HCT116 (cell line): ENCODE results near the gene MYO1F. TPM values are rescaled to one million over a fixed set of nuclear protein-coding genes. Genes with fewer than 3 reads are reported as not detected.

Source experiments
- ATAC-seq: fragments of 200-7000 bp; cut with Tn5 transposase; 2 replicates; pipeline ENCODE4 v1.9.1; 2020; ENCODE audit warnings: mild to moderate bottlenecking, moderate library complexity
- BruUV-seq: library from RNA; stranded (reverse); fragments of 400-500 nt; replicated peaks from 2 replicates; lab custom pipeline; 2021; lab: Mats Ljungman, UMichigan
- CTCF ChIA-PET: fragments of 300-600 bp; sonication (Branson Sonifier 250); formaldehyde crosslinking; loops from one replicate; lab custom pipeline; 2021; ENCODE audit warnings: antibody characterized with exemption; lab: Charles Lee
- POLR2A ChIA-PET: fragments of 300-600, 350-600 bp; sonication (Branson Sonifier 250); formaldehyde crosslinking; loops from one replicate; lab custom pipeline; 2021; ENCODE audit warnings: antibody characterized with exemption; lab: Charles Lee
- RAD21 ChIA-PET, 2 experiments: fragments of 300-600 bp; sonication (Branson Sonifier 250); formaldehyde crosslinking; loops; one replicate each; lab custom pipeline; 2023; ENCODE audit warnings: low total read pairs in 2 of 2; ENCODE audit not compliant: uncharacterized antibody in 2 of 2, unreplicated experiment in 2 of 2, low non-redundant PET in 1 of 2; lab: Charles Lee
- DNase-seq: peaks from one replicate; pipeline ENCODE4 v3.0.0-alpha.2; 2010; ENCODE audit warnings: low read depth, low spot score
- H2AFZ ChIP-seq: fragments of 200-600 bp; shearing (Covaris generic), sonication (generic); 2 replicates; pipeline ENCODE4 v1.6.1; 2017; ENCODE audit warnings: low read depth, mixed run types, mixed read lengths, antibody characterized with exemption, low read length; ENCODE audit not compliant: poor library complexity, severe bottlenecking
- H3K27ac ChIP-seq: 2 replicates; pipeline ENCODE4 v1.5.1; 2012; ENCODE audit warnings: low read depth, low read length
- H3K27me3 ChIP-seq: fragments of 200-600 bp; sonication (generic); 2 replicates; pipeline ENCODE4 v1.6.1; 2016; ENCODE audit warnings: mixed run types, low read length, mixed read lengths; ENCODE audit not compliant: insufficient read depth
- H3K36me3 ChIP-seq, 2 experiments: fragments of 200-500 bp in 1 of 2; fragments of 200-600 bp in 1 of 2; sonication (Bioruptor generic) in 1 of 2; sonication (generic) in 1 of 2; 2 replicates each; pipeline versions ENCODE4 v1.5.1 to v1.6.1; 2014 to 2016; ENCODE audit warnings: low read length in 2 of 2, inconsistent platforms in 1 of 2, mixed read lengths in 1 of 2, mixed run types in 1 of 2; ENCODE audit not compliant: insufficient read depth in 2 of 2, control insufficient read depth in 1 of 2
- H3K4me1 ChIP-seq, 2 experiments: fragments of 200-600 bp in 1 of 2; sonication (generic) in 1 of 2; 2 replicates each; pipeline versions ENCODE4 v1.5.1 to v1.6.1; 2012 to 2017; ENCODE audit warnings: low read length in 2 of 2, inconsistent platforms in 1 of 2, mild to moderate bottlenecking in 1 of 2, mixed read lengths in 1 of 2, mixed run types in 1 of 2, moderate library complexity in 1 of 2; ENCODE audit not compliant: insufficient read depth in 2 of 2, control insufficient read depth in 1 of 2
- H3K4me2 ChIP-seq: fragments of 200-600 bp; sonication (generic); 2 replicates; pipeline ENCODE4 v1.6.1; 2017; ENCODE audit warnings: mixed run types, low read length, mixed read lengths
- H3K4me3 ChIP-seq, 2 experiments: fragments of 200-600 bp in 1 of 2; sonication (generic) in 1 of 2; replicated peaks in 1 of 2; 2 replicates each; pipeline ENCODE4 v1.5.1; 2011 to 2016; ENCODE audit warnings: low read length in 2 of 2, control low read depth in 1 of 2, low read depth in 1 of 2, mild to moderate bottlenecking in 1 of 2, mixed read lengths in 1 of 2, mixed run types in 1 of 2
- H3K79me2 ChIP-seq: fragments of 200-600 bp; sonication (generic); 2 replicates; pipeline ENCODE4 v1.6.1; 2017; ENCODE audit warnings: mild to moderate bottlenecking, mixed run types, low read length, moderate library complexity, mixed read lengths; ENCODE audit not compliant: insufficient read depth
- H3K9ac ChIP-seq: fragments of 200-600 bp; sonication (generic); 2 replicates; pipeline ENCODE4 v1.6.1; 2016; ENCODE audit warnings: low read length, mixed read lengths
- H3K9me2 ChIP-seq: fragments of 200-600 bp; sonication (generic), shearing (Covaris generic); 2 replicates; pipeline ENCODE4 v1.6.1; 2017; ENCODE audit warnings: mixed run types, mild to moderate bottlenecking, moderate library complexity; ENCODE audit not compliant: insufficient read depth
- H3K9me3 ChIP-seq, 2 experiments: fragments of 200-500 bp in 1 of 2; fragments of 200-600 bp in 1 of 2; sonication (Bioruptor generic) in 1 of 2; sonication (generic) in 1 of 2; 2 replicates each; pipeline ENCODE4 v1.6.1; 2014 to 2017; ENCODE audit warnings: low read length in 2 of 2, mixed read lengths in 2 of 2, inconsistent platforms in 1 of 2, low read depth in 1 of 2, mild to moderate bottlenecking in 1 of 2, mixed run types in 1 of 2, moderate library complexity in 1 of 2; ENCODE audit not compliant: control insufficient read depth in 1 of 2, insufficient read depth in 1 of 2
- H4K20me1 ChIP-seq: fragments of 200-600 bp; sonication (generic), shearing (Covaris generic); 2 replicates; pipeline ENCODE4 v1.6.1; 2017; ENCODE audit warnings: mixed run types, mild to moderate bottlenecking, moderate library complexity; ENCODE audit not compliant: insufficient read depth
- CTCF ChIP-seq, 3 experiments: fragments of 200-600 bp in 1 of 3; sonication (generic) in 1 of 3; IDR thresholded peaks in 2 of 3; conservative IDR thresholded peaks in 1 of 3; 2 replicates each; pipeline ENCODE4 v1.5.1; 2012 to 2017; ENCODE audit warnings: low read depth in 2 of 3, low read length in 2 of 3, antibody characterized with exemption in 1 of 3, borderline replicate concordance in 1 of 3, control low read depth in 1 of 3, mild to moderate bottlenecking in 1 of 3, mixed read lengths in 1 of 3, mixed run types in 1 of 3, moderate library complexity in 1 of 3; ENCODE audit not compliant: insufficient read depth in 1 of 3
- JUND ChIP-seq: IDR thresholded peaks from 2 replicates; pipeline ENCODE4 v1.6.1; 2012
- REST ChIP-seq: IDR thresholded peaks from 2 replicates; pipeline ENCODE4 v1.6.1; 2012; ENCODE audit warnings: low read depth
- ZFX ChIP-seq: fragments of 450-650 bp; IDR thresholded peaks from 2 replicates; pipeline ENCODE4 v1.6.1; 2017
- intact Hi-C: fragments of 100-400 bp; cut with micrococcal nuclease; formaldehyde crosslinking; loops from 2 replicates; pipeline ENCODE4 v1.10.0; 2022
- total RNA-seq: library from RNA; stranded (reverse); gene quantifications from one replicate; pipeline ENCODE4 v1.2.1, GENCODE V29; 2021; ENCODE audit not compliant: unreplicated experiment

MYO1F gene
- total RNA-seq, 1 experiment from 2014 or later, result 0.39 TPM

DNA sequence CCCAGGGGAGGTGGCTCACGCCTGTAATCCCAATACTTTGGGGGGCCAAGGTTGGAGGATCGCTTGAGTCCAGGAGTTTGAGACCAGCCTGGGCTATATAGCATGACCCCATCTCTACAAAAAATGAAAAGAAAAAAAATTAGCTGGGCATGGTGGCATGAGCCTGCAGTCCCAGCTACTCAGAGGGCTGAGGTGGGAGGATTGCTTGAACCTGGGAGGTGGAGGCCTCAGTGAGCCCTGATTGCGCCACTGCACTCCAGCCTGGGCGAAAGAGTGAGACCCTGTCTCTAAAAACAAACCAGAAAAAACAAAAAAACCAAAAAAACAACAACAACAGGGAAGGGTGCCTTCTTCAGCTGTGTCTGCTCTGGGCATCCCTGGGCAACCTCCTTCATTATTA lies 499 bp upstream of the MYO1F start:
- H3K9me3 ChIP-seq, result no peaks in the 10 kb centered on the region
- H2AFZ ChIP-seq, result no peak overlapping the region
- H4K20me1 ChIP-seq, result no peaks in the 10 kb centered on the region
- H3K4me3 ChIP-seq, result no peak overlapping the region
- intact Hi-C loops, result loop anchor here (5.0 to 10.0 kb wide), 2 partner anchors 225 to 313 kb away; no protein-coding TSS in a partner anchor
- no peaks in the 10 kb centered on the region for H3K36me3 ChIP-seq
- ATAC-seq, result no peak
- H3K27ac ChIP-seq, result no peak overlapping the region
- no peak for TF ChIP-seq ZFX
- no peak for TF ChIP-seq JUND
- no peak for TF ChIP-seq REST
- TF ChIP-seq CTCF (IDR thresholded peaks at IDR 0.05 in 2 of 3, conservative IDR thresholded peaks at IDR 0.05 in 1 of 3; ENCODE audit: borderline replicate concordance in 1 of 3, insufficient read depth in 1 of 3, low read depth in 2 of 3, low read length in 2 of 3), result no peak
- TF ChIP-seq, all 23 proteins: peak for 0
- Histone ChIP-seq H3K9me2 (no peaks in the 10 kb centered on the region), H3K79me2 (no peaks in the 10 kb centered on the region), H3K4me1 (peaks cover 28 to 29% of the 10 kb centered on the region in 2 experiments), H3K27me3 (peaks cover 7% of the 10 kb centered on the region; the same call in 1 of the 2 replicates), H3K4me2 (no peak overlapping the region), H3K9ac (no peak overlapping the region)
- no TSS peak for BruUV-seq
- RAD21 ChIA-PET, result no interaction called here
- DNase-seq, result no peak
- CTCF ChIA-PET, result interaction anchor here (0.6 to 5.3 kb wide), 9 partner anchors 9 to 419 kb away, joined by 3 to 41 read pairs (median 5); no protein-coding TSS in a partner anchor
- POLR2A ChIA-PET, result interaction anchor here (3.3 kb wide), 1 partner anchor 64 kb away, joined by 13 read pairs; the partner anchor contains the start of gene ZNF414
